GM18502 (cell line): ENCODE results near the gene OTP.
A peak's percentile ranks its signal among the peaks of the same experiment; 100 is the strongest.

ENCODE experiments used
- ATAC-seq: cut with Tn5 transposase; IDR thresholded peaks from one replicate; pipeline ENCODE4 v1.9.1; 2021; ENCODE audit warnings: mild to moderate bottlenecking; ENCODE audit not compliant: unreplicated experiment, poor library complexity

OTP gene

DNA sequence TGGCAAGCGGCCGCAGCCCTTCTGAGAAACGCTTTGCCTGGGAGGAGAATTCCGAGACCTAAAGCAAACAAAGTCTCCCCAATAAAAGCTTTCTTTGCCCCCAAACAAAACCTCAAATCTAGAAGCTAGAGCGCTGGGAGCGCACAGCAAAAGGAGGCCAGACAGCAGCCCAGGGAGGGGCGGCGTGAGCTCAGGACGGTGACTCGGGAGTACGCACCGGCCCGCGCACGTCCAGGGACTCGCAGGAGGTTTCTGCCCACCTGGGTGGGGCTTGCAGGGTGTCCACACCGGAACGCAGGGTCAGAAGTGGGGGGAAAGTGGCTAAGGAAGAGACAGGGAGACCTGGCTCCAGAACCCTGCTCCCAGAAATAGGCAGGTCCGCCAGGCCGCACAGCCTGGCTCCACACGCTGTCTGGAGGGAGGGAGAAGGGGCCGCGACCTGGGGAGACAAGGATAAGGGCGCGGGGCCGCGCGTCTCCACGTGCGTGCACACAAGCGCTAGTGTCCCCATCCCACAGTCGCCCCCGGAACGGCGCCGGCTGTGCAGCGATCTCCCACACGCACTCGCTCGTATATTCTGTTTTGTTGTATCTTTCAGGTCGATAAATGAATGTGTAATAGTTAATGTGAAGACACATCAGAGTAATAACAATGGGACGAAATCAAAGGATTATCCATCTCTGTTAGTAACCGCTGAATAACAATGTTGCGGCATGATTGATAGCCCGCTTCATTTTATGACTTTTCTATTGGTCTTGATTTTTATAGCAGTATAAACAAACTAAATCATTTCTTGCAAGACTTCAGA is 2.3 kb upstream of the OTP start:
- ATAC-seq: no peak

DNA sequence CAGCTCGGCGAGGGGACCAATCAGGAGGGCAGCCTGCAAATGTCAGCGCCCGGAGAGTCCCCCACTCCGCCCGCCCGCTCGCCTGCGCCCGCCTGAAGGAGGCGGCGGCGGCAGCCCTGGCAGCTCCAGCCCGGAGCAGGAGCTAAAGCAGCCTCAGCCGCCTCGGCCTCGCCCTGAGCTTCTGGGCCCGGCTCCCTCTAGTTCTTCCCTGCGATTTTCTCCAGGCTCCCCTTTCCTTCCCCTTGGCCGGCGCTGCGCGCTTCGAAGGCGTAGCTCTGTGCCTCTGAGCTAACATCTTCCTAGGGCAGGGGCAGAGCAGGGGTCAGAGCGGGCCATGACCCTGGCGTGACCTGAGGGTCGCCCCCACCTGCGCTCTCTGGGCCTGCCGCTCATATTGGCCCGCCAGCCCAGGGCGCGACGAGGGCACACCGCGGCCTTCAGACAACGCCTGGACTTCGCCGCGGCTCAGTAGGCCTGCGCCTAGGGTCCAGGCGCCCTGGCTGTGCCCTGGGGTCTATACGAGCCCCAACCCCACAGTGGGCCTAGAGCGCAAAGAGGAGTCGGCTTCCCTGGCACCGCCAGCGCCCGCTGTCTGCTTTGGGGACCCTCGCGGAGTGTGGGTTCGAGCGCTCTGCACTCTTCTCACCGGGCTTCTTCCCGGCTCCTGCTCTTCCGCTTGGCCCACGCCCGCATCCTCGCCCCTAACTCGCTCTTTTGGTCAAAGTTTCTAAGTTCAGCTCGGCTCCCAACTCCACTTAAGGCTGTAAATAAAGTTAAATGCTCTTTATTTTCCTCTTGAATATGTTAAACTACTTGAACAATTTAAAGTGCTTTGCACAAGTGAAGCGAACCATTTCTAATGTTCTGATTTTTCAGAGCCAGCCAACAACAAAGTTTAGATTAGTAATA is 504 bp upstream of the OTP start:
- ATAC-seq: no peak

DNA sequence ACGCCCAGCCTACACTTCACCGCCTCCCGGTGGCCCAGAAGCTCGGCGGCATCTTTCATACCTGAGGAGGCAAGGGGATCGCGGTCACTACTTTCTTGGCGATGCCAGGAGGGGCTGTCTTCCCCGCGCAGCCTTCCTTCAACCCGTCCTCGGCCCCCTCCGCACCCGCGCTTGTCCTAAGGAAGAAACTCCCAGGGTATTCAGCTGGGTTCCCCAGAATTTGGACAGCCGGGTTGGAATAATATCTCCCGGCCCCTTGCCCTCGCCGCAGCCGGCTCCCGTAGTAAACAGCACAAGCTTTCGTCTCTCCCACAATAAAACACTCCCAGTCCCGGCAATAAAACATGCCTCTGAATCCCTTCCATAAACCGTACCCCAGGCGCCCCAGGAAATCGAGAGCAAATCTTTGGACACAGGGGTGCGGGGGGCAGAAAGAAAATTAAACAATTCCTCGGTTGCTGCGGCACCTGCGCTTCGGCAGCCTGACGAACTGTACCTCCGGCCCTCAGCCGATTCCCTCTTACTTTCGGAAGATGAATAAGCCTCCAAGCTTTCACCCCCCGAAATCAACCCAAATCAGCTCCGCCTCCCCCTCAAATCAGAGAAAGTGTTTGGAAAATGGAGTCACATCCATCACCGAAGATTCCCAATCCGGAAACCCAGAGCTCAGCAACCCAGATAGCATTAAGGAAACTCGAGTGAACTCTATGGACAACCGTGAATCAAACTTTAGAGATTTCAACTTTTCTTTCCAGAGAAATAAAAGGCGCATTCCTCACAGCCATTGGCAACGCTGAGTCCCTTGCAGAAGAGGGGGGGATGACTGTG is 1.1 kb downstream of the OTP start:
- ATAC-seq: no peak

DNA sequence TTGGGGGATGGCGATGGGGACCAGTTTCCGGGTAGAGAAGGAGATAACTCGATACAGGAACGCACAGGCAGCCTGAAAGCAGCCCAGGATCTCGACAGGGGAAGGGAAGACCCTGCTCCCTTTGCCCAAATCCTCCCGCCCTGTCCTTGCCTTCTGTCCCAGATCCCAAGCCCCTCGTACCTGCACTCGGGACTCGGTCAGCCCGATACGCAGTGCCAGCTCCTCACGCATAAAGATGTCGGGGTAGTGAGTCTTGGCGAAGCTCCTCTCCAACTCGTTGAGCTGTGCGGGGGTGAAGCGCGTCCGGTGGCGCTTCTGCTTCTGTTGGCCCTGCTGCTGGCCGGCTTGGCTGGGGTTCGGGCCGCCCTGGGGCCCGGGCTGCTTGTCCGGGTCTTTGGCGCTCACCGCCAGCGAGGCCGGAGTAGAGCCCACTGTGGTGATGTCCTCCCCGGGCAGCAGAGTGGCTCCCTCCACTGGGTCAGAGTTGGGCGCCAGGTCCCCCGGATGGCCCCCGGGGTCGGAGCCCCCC is 1.8 kb downstream of the OTP start:
- ATAC-seq: no peak

DNA sequence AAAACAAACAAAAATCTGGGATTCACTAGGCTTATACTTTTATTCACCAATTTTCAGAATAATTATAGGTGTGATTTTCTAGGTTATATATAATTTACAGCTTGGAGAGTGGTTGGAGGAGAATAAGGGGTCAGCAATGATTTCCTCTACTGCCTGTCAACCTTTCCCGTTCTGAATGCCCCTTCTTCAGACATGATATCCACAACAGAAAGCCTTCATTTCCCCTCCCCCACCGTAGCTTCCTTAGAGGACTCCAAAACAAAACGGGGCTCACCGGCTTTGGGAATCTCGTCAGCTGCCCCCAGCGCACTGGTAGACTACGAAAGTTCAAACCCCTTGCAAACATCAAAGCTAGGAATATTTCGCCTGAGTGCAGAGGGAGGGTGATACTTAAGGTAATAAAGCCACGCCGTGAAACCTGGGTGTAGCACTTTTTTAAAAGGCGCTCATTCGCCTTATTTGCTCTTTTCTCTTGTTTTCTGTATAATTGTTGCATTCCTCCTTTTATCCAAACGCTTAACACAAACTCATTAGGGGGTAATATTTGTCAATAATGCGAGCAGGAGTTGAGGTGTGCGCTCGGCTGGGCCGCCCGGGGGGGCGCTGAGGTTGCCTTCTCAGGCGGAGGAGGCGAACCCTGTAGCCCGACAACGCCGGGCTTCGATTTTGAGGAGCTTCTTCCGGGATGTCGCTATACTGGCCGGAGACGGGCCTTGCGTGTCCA is 2.4 kb downstream of the OTP start:
- no peak for ATAC-seq

DNA sequence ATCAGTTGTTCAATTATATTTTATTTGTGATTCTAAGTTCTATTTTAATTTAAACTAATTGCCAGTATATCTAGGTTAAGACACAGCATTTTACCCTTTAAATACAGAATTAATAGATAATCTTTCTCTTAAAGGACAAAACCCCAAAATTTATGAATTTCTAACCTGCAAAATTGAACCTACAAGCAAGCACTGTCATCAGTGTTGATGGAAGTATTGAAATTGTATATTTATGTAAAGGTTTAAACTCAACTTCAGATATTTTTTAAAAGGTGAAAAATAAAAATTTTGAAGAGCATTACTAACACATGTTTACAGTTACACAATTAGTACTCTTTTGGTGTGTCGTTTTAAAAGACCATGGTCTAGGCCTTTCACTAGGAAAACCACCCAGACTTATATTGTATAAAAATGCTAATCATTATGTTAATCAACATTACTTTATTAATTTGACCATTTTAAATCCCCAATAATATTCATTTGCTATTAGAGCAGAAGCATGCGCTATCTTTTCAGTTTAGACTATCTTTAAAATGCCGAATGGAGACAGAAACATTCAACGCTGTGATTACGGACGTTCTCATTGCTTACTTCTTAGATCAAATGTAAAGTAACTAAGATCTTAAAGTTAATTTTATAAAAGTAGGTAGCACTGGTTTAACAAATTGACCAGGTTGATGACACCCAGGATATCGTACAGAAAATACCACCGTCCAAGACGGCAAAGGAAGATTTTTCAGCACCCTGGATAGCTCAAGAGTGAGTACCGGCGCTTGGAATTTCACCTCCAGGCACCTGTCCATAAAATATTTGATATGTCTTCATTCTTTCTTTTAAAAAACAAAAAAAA is 3.2 kb downstream of the OTP start:
- ATAC-seq: no peak

DNA sequence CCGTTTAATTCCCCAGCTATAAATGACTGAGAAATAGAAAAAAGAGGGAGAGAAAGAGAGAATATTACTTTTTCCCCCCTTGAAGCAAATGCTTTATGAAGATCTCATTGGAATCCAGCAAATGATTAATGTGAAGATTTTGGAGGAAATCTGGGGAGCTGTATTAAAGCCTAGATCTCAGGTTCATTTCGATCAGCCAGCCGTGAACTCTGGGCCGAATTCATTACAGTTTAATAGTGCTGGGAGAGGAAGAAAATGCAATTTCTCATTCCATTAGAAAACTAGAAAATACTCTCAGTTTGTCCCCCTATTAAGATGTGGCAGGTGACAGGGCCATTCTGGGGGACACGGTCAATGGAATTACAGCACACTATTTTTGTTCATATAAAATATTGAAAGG is 4.8 kb downstream of the OTP start:
- no peak for ATAC-seq

DNA sequence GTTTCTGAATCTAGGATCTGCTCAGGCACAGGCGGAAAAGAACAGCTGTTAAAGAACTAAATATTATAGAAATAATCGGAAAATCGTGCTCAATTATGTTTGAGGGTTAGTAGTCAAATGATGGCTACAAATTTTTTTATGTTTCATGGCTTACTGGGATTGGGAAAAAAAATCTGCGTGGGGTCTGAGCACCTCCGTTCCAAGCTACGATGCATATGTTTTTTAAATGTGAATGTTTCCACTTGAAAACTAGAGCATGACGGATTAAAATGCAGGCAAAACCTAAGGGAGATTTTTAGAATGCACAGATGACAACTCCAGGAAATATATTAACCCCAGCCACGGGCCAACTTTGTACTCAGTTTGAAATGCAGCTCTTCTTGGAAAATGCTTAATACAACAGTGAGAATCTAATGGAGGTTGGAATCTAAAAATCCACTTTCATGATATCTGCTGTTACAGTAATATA is 5.3 kb downstream of the OTP start:
- ATAC-seq: no peak

DNA sequence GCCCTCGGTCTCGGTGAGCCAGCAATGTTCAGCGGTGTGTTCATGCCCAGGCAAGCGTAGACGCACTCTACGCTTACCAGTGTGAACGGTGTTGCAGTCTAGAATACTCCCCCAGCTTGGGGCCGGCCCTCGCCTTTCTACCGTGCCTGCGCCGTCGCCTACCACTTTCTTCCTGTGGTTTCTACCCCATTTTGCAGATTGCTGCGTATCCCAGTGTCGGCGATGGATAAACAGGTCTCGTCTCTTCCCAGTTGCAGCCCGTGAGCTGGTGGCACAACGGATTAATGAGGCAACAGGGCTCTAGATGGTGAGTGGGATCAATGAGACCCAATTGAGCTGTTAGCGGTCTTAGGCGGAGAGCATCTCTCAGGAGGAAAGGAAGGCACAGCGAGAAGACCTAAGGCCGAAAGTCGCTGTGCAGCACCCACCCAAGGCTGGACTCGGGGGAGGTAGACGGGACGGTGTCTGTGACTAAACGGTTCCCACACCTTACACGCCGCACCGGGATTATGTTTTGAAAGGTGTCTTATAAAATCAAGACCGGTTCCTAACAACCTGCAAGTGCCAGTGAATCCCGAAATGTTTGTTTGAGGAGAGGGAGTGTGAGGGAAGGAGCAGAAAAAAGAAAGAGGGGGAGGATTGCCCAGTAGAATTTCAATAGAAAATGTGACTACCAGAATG is 5.8 kb downstream of the OTP start:
- ATAC-seq: no peak

DNA sequence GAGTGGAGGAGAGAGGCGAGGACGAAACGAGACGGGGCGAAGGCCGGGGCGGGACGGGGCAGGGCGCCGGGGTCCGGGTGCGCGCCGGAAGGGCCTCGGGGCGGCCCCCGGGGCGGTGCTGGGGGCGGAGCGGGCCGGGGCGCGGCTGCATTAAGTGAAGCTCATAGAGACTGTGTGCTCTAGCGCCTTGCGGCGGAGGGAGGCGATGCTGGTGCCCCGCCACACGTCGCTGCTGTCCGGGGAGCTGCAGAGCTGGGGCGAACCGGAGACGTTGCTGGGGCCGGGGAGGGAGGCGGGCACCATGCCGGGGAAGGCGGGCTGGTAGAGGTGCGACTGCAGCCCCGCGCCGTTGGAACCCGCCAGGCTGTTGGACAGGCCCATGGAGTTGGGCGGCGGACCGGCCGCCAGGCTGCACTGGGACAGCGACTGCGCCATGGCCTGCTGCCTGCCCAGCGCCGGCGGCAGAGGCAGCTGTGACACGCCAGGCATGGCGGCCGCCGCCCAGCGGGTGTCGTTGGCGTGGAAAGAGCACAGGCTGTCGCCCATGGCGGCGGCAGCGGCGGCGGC is 8.3 kb downstream of the OTP start:
- peak; percentile 92 for ATAC-seq

DNA sequence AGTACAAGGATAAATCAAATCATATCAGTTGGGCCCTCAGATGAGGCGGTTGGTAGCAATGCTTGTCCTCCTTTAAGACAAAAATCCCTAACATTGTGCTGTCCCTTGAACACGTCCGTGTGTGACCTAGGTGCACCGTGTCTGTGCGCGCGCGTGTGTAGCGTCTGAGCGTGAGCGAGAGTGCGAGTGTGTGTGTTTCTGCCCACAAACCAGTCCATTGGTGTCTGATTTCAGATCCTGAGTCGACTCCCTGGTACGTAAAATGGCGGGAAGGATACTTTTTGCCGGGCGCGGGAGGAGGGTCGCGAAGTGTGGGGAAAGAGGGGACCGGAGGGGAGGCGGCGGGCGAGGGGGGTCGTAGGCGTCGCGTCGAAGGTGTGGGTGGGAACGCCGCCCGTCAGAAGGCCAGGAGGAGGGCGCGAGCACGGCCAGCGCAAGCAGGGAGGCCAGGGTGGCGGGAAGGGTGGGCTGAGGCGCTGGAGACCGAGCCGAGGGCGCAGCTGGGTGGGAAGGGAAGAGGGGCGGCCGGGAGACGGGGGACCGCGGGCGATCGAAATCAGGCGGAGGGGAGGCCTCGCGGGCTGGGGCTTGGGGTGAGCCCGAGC is 8.9 kb downstream of the OTP start:
- peak; percentile 3 for ATAC-seq

DNA sequence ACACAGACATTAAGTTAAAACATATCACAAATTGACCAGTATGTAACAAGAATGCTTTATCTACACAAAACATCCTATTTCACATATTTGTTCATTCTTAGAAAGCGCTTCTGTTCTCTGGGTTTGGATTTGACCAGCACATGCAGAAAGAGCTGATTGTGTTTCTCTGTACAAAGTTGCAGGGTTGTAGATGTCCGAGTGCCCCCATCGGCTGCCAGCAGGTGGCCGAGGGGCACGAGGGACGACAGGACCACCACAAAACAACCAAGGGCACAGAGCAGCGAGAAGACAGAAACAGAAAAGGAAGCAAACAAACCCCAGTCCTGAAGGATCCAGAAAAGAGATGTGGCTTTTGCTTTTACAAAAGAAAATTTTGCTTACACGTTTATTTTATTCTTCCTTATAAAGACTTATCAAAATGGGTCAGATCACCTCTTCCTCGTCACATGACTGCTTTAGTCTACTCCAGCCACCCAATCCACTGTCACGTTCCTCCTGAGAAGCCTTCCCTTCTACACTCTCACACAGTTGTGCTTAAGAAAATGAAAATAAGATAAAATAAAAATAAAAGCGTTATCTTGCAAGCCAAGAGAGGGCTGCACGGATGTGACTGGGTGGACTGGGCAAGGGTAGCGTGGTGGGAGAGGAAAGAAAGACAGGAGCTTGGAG is 9.5 kb downstream of the OTP start:
- no peak for ATAC-seq

DNA sequence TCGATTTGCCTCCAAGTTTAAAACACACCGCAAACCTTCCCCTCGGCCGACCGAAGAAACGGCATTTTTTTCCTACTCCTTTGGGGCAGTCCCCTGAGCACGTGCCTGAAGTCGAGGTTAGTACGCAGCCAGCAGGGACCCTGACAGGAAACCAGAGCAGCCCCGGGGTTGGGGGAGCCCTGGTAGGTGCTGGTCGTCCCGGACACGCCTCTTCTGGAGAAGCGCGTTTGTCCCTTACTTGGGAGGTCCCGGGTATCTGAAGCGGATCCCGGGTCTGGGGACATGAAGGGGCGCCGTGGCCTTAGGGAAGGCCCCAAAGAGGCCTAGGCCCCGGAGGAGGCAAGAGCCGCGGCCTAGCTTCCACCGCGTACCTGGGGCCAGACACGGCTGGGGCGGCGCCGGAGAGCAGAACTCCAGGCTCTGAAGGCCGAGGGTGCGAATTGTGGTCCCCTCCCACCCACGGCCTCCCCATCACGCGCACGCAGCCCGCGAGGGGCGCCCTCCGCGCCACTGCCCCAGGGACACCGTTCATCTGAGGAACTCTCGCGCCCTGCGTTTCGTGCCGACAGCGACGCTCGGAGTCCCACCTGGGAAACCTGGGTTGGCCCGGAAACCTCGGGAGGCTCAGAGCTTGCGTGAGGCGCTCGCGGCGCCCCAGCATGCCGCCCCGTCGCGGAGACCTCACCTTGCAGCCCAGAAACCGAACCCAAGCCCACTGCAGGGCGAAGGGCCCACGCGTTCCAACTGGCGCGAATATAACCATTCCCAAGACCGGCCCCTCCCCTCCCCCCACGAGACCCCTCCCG is 10.4 kb downstream of the OTP start:
- ATAC-seq: no peak

DNA sequence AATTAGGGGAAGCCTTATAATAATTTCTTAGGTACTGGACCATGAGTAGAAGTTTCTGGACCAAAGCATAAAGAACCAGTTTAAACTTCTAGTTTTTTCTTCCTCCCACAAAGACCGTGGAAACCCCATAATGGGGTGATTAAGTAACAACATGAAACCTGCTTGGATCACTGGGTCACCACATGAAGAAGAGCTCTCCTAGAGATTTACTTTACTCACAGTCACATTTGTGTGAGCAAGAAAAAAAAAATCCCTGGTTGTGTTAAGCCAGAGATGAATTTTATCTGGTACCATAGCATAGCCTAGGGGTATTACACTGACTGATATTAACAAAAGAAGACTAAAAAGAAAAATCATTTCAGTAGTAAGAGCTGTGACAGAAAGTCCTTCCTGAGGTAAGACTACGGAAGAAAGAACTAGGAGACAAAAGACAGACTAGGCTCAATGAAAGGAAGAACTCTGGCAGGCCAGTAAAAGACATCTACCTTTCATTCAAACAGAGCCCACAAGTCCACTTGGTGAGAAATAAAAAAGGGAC is 15.2 kb downstream of the OTP start:
- ATAC-seq: no peak

DNA sequence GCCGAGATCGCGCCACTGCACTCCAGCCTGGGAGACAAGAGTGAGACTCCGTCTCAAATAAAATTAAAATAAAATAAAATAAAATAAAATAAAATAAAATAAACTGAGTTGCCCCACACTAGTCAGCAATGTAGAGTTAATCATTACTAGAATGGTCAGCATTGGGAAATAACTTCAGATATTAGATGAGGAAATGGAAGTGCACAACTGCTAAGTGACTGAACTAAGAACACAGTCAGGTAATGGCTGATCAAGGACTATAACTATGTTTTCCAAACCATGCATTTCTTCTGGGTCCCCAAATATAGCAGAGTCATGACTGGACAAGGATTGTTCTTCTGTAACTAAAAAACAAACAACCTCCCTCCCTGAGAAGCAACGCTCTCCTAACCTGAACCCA is 17.1 kb downstream of the OTP start:
- ATAC-seq: no peak

DNA sequence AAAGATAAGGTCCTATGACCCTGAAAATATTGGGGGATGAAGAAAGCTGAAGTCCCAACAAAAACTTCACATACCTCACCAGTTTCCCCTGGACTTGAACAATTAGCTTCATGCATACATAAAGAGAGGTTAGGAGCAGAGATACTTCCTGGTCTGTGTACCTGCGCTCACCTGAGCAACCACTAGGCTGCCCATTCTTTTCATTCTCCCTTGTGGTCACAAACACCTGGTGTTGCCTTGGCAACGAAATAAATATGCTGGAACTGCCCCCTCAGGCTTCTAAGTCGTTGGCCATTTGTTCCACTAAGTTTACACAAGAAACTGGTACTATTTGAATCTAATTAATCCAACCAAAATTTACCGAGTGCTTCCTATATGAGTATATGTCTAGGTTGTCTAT is 18.1 kb downstream of the OTP start:
- ATAC-seq: no peak
